DND-41 (cell line): ENCODE results near the gene ZNF22.

Experiments
- EZH2 ChIP-seq: IDR thresholded peaks from 3 replicates; pipeline ENCODE4 v1.6.1; 2012; ENCODE audit warnings: borderline replicate concordance, low read depth, mild to moderate bottlenecking, moderate library complexity, low read length, inconsistent platforms; ENCODE audit not compliant: severe bottlenecking
- TF ChIP-seq, protein P1 (sequence below): IDR thresholded peaks from 2 replicates; pipeline ENCODE4 v1.5.1; 2012; ENCODE audit warnings: borderline replicate concordance, low read length, moderate library complexity, mild to moderate bottlenecking; ENCODE audit not compliant: poor library complexity, severe bottlenecking; ENCODE audit errors: extremely low read depth

DNA sequence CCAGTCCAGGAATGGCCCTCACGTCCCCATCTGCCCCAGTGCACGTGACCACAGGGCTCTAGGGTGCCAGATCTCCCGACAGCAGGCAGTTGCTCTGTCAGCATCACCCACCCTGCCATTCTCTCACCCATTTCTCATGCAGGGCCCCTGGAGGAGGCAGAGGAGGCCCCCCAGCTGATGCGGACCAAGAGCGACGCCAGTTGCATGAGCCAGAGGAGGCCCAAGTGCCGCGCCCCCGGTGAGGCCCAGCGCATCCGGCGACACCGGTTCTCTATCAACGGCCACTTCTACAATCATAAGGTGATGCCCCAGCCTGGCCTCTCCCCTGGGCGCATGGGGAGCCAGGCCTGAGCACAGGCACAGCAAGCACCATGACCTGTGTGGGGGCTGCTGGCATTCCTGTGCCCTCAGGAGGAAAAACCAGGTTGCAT is 16.0 kb upstream of the ZNF22 start:
- TF ChIP-seq, protein P1, sequence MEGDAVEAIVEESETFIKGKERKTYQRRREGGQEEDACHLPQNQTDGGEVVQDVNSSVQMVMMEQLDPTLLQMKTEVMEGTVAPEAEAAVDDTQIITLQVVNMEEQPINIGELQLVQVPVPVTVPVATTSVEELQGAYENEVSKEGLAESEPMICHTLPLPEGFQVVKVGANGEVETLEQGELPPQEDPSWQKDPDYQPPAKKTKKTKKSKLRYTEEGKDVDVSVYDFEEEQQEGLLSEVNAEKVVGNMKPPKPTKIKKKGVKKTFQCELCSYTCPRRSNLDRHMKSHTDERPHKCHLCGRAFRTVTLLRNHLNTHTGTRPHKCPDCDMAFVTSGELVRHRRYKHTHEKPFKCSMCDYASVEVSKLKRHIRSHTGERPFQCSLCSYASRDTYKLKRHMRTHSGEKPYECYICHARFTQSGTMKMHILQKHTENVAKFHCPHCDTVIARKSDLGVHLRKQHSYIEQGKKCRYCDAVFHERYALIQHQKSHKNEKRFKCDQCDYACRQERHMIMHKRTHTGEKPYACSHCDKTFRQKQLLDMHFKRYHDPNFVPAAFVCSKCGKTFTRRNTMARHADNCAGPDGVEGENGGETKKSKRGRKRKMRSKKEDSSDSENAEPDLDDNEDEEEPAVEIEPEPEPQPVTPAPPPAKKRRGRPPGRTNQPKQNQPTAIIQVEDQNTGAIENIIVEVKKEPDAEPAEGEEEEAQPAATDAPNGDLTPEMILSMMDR = no peak
- no peak for TF ChIP-seq EZH2
